Measurements from ENCODE around the gene CDC42BPA.

Gene CDC42BPA

GRCh38 chr1:226994586-226995364 lies 323.5 kb downstream of the CDC42BPA start:
- no peak for DNase-seq (ENCODE audit: low spot score)

GRCh38 chr1:226993814-226994585 lies 324.3 kb downstream of the CDC42BPA start:
- no peak for DNase-seq (ENCODE audit: low spot score)

- DNase-seq (ENCODE audit: low spot score) = no peak
Measured at GRCh38 chr1:226991920-226992319, 326.4 kb downstream of the CDC42BPA start.

- peak; percentile 28 for DNase-seq (ENCODE audit: low spot score)
Measured at GRCh38 chr1:226990133-226990716, 328.1 kb downstream of the CDC42BPA start.

- DNase-seq (ENCODE audit: low spot score) = no peak
Measured at GRCh38 chr1:226989085-226989920, 329.0 kb downstream of the CDC42BPA start.

- DNase-seq (ENCODE audit: low spot score) = no peak
Measured at GRCh38 chr1:226988334-226988666, 330.0 kb downstream of the CDC42BPA start.

- no peak for DNase-seq (ENCODE audit: low spot score)
Measured at GRCh38 chr1:226987623-226988333, 330.5 kb downstream of the CDC42BPA start.

- DNase-seq (ENCODE audit: low spot score) = no peak
Measured at GRCh38 chr1:226987179-226987536, 331.1 kb downstream of the CDC42BPA start.

- no peak for DNase-seq (ENCODE audit: low spot score)
Measured at GRCh38 chr1:226986496-226987178, 331.7 kb downstream of the CDC42BPA start.

- DNase-seq (ENCODE audit: low spot score) = no peak
Measured at GRCh38 chr1:226985839-226986463, 332.3 kb downstream of the CDC42BPA start.

- no peak for DNase-seq (ENCODE audit: low spot score)
Measured at GRCh38 chr1:226985239-226985838, 333.0 kb downstream of the CDC42BPA start.

GRCh38 chr1:226984521-226985238 lies 333.6 kb downstream of the CDC42BPA start:
- no peak for DNase-seq (ENCODE audit: low spot score)

- no peak for DNase-seq (ENCODE audit: low spot score)
Measured at GRCh38 chr1:226983992-226984364, 334.3 kb downstream of the CDC42BPA start.

GRCh38 chr1:226983247-226983991 lies 334.9 kb downstream of the CDC42BPA start:
- no peak for DNase-seq (ENCODE audit: low spot score)

- DNase-seq (ENCODE audit: low spot score) = no peak
Measured at GRCh38 chr1:226982451-226983177, 335.7 kb downstream of the CDC42BPA start.

- no peak for DNase-seq (ENCODE audit: low spot score)
Measured at GRCh38 chr1:226981838-226982237, 336.5 kb downstream of the CDC42BPA start.

GRCh38 chr1:226981386-226981817 lies 336.9 kb downstream of the CDC42BPA start:
- no peak for DNase-seq (ENCODE audit: low spot score)
